Natural killer cell (primary cell): ENCODE measurements around the gene MRPL18. TPM values are rescaled to one million over a fixed set of nuclear protein-coding genes. Genes with fewer than 3 reads are reported as not detected.

ENCODE experiments used
- ATAC-seq, 3 donors: fragments of 150-1000 bp in 2 of 3; fragments of 200-7000 bp in 1 of 3; cut with Tn5 transposase; 1 replicate in 1 of 3; 2 replicates in 2 of 3; pipeline ENCODE4 v1.10.0; 2021; ENCODE audit warnings: mild to moderate bottlenecking in 2 of 3, moderate library complexity in 2 of 3
- DNase-seq, 2 donors: peaks; one replicate each; pipeline versions ENCODE4 v3.0.0 to v3.0.0-alpha.2; 2013 to 2021; ENCODE audit warnings: mixed read lengths in 1 of 2
- H3K27ac ChIP-seq: one replicate; pipeline ENCODE4 v1.5.1; 2013; ENCODE audit warnings: mild to moderate bottlenecking, low read length
- H3K27me3 ChIP-seq: one replicate; pipeline ENCODE4 v1.6.1; 2013; ENCODE audit warnings: low read length; ENCODE audit not compliant: control insufficient read depth, insufficient read depth
- H3K36me3 ChIP-seq: one replicate; pipeline ENCODE4 v1.6.1; 2013; ENCODE audit warnings: low read length; ENCODE audit not compliant: control insufficient read depth, insufficient read depth
- H3K4me1 ChIP-seq: one replicate; pipeline ENCODE4 v1.6.1; 2013; ENCODE audit warnings: low read length; ENCODE audit not compliant: control insufficient read depth, insufficient read depth
- H3K4me3 ChIP-seq: one replicate; pipeline ENCODE4 v1.5.1; 2013; ENCODE audit warnings: low read length
- H3K9me3 ChIP-seq: one replicate; pipeline ENCODE4 v1.6.1; 2013; ENCODE audit warnings: low read length; ENCODE audit not compliant: control insufficient read depth, insufficient read depth
- H3K27ac Mint-ChIP-seq, 2 donors: one replicate each; pipeline ENCODE4 v1.8.0; 2022; ENCODE audit warnings: mild to moderate bottlenecking in 2 of 2, mixed read lengths in 2 of 2, moderate library complexity in 1 of 2
- H3K27me3 Mint-ChIP-seq, 2 donors: one replicate each; pipeline ENCODE4 v1.8.0; 2022; ENCODE audit warnings: low read depth in 2 of 2, mixed read lengths in 2 of 2
- H3K36me3 Mint-ChIP-seq: one replicate; pipeline ENCODE4 v1.8.0; 2022; ENCODE audit warnings: mixed read lengths
- H3K4me1 Mint-ChIP-seq, 2 donors: one replicate each; pipeline ENCODE4 v1.8.0; 2022; ENCODE audit warnings: mixed read lengths in 2 of 2
- H3K4me3 Mint-ChIP-seq: one replicate; pipeline ENCODE4 v1.8.0; 2022; ENCODE audit warnings: mild to moderate bottlenecking, moderate library complexity, mixed read lengths
- H3K9me3 Mint-ChIP-seq, 2 donors: one replicate each; pipeline ENCODE4 v1.8.0; 2022; ENCODE audit warnings: mixed read lengths in 2 of 2
- CTCF ChIP-seq: fragments of 200-600 bp; IDR thresholded peaks from one replicate; pipeline ENCODE4 v1.8.0; 2022; ENCODE audit warnings: antibody characterized with exemption
- WGBS: methylation state at CpG from one replicate; pipeline ENCODE4 v1.1.7; 2013; ENCODE audit warnings: missing lambda C conversion rate; ENCODE audit not compliant: insufficient coverage; 5-methylcytosine and 5-hydroxymethylcytosine counted together
- intact Hi-C: fragments of 100-400 bp; cut with micrococcal nuclease; formaldehyde crosslinking; loops from one replicate; pipeline ENCODE4 v1.14.2; 2022
- total RNA-seq, 4 donors: library from RNA; stranded (reverse); fragments of 120-200 nt in 1 of 4; gene quantifications; one replicate each; pipeline versions ENCODE4 v1.2.3 to v1.2.4, GENCODE V29; 2013 to 2022

The MRPL18 gene
- total RNA-seq, 3 donors from 2014 or later (not counting 1 experiment from before 2014, with no cell fraction given): 22.3 to 29.6 (median 22.6) TPM

- H3K27me3 Mint-ChIP-seq: no peaks in the 10 kb centered on the region
- ATAC-seq: no peak
- no peak for DNase-seq
- H3K4me1 ChIP-seq: peaks cover 4% of the 10 kb centered on the region
- intact Hi-C loops: no loop called here
- H3K4me1 Mint-ChIP-seq: peaks cover 7 to 9% of the 10 kb centered on the region in 2 donors
- H3K9me3 ChIP-seq: no peaks in the 10 kb centered on the region
- H3K27ac Mint-ChIP-seq: peak overlapping the region in 1 of 2 donors; percentile 7
- no peaks in the 10 kb centered on the region for H3K27me3 ChIP-seq
- no peak overlapping the region for H3K4me3 ChIP-seq
- H3K36me3 ChIP-seq: peaks cover 53% of the 10 kb centered on the region
- H3K9me3 Mint-ChIP-seq: no peaks in the 10 kb centered on the region
- no CpG with 5 or more reads among the region's 1 CpG for WGBS
- TF ChIP-seq CTCF: no peak
- peaks cover 23% of the 10 kb centered on the region for H3K36me3 Mint-ChIP-seq
- no peak overlapping the region for H3K27ac ChIP-seq
- H3K4me3 Mint-ChIP-seq: no peak overlapping the region
Measured at GRCh38 chr6:159797554-159797953, 7.3 kb downstream of the MRPL18 start.

GRCh38 chr6:159800141-159800865 lies 10.0 kb downstream of the MRPL18 start, which contains the start of gene PNLDC1:
Gene PNLDC1, plus strand, starts transcription at chr6:159800276. Its CDS starts 32 bp downstream, at chr6:159800308.
- no peaks in the 10 kb centered on the region for H3K27me3 Mint-ChIP-seq
- no peaks in the 10 kb centered on the region for H3K4me1 Mint-ChIP-seq
- no peaks in the 10 kb centered on the region for H3K9me3 Mint-ChIP-seq
- Histone ChIP-seq H3K4me3 (no peak within 1 kb of the TSS), H3K27me3 (no peaks in the 10 kb centered on the region), H3K9me3 (no peaks in the 10 kb centered on the region), H3K27ac (no peak within 1 kb of the TSS), H3K4me1 (no peaks in the 10 kb centered on the region), H3K36me3 (peaks cover 38% of the 10 kb centered on the region)
- intact Hi-C loops: no loop called here
- no peak for TF ChIP-seq CTCF
- no peak within 1 kb of the TSS for H3K27ac Mint-ChIP-seq
- ATAC-seq (no peak), DNase-seq (no peak)
- 96% methylated on average over 50 of the region's 50 CpGs for WGBS
- peaks cover 17% of the 10 kb centered on the region for H3K36me3 Mint-ChIP-seq
- no peak within 1 kb of the TSS for H3K4me3 Mint-ChIP-seq

GRCh38 chr6:159801935-159802334 lies 11.7 kb downstream of the MRPL18 start:
- WGBS: 97% methylated on average over 8 of the region's 8 CpGs
- H3K4me3 Mint-ChIP-seq: no peak overlapping the region
- Histone ChIP-seq H3K9me3 (no peaks in the 10 kb centered on the region), H3K27me3 (no peaks in the 10 kb centered on the region), H3K4me1 (no peaks in the 10 kb centered on the region), H3K4me3 (no peak overlapping the region), H3K27ac (no peak overlapping the region), H3K36me3 (peaks cover 28% of the 10 kb centered on the region)
- H3K9me3 Mint-ChIP-seq: no peaks in the 10 kb centered on the region
- DNase-seq (no peak), ATAC-seq (no peak)
- no peak overlapping the region for H3K27ac Mint-ChIP-seq
- no peak for TF ChIP-seq CTCF
- no peaks in the 10 kb centered on the region for H3K27me3 Mint-ChIP-seq
- intact Hi-C loops: no loop called here
- H3K36me3 Mint-ChIP-seq: peaks cover 17% of the 10 kb centered on the region
- H3K4me1 Mint-ChIP-seq: no peaks in the 10 kb centered on the region

GRCh38 chr6:159804504-159804903 lies 14.2 kb downstream of the MRPL18 start:
- Mint-ChIP-seq H3K9me3 (no peaks in the 10 kb centered on the region), H3K27me3 (no peaks in the 10 kb centered on the region), H3K4me1 (no peaks in the 10 kb centered on the region), H3K36me3 (no peaks in the 10 kb centered on the region), H3K27ac (no peak overlapping the region), H3K4me3 (no peak overlapping the region)
- intact Hi-C loops: no loop called here
- 95% methylated on average over 9 of the region's 10 CpGs for WGBS
- Histone ChIP-seq H3K4me3 (no peak overlapping the region), H3K4me1 (no peaks in the 10 kb centered on the region), H3K9me3 (no peaks in the 10 kb centered on the region), H3K27me3 (no peaks in the 10 kb centered on the region), H3K36me3 (peaks cover 3% of the 10 kb centered on the region), H3K27ac (no peak overlapping the region)
- no peak for DNase-seq
- no peak for TF ChIP-seq CTCF
- ATAC-seq: no peak
